Measurements from ENCODE around the gene JADE3.

GRCh38 chrX:46866726-46867125 lies 45.5 kb upstream of the JADE3 start:
- no peak for TF ChIP-seq POLR2AphosphoS5 (IDR thresholded peaks at IDR 0.05)
- TF ChIP-seq, protein P1, sequence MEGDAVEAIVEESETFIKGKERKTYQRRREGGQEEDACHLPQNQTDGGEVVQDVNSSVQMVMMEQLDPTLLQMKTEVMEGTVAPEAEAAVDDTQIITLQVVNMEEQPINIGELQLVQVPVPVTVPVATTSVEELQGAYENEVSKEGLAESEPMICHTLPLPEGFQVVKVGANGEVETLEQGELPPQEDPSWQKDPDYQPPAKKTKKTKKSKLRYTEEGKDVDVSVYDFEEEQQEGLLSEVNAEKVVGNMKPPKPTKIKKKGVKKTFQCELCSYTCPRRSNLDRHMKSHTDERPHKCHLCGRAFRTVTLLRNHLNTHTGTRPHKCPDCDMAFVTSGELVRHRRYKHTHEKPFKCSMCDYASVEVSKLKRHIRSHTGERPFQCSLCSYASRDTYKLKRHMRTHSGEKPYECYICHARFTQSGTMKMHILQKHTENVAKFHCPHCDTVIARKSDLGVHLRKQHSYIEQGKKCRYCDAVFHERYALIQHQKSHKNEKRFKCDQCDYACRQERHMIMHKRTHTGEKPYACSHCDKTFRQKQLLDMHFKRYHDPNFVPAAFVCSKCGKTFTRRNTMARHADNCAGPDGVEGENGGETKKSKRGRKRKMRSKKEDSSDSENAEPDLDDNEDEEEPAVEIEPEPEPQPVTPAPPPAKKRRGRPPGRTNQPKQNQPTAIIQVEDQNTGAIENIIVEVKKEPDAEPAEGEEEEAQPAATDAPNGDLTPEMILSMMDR (IDR thresholded peaks at IDR 0.05) = no peak
- TF ChIP-seq POLR2A (IDR thresholded peaks at IDR 0.05) = no peak
